ENCODE data around the gene UPF3A.
A peak's percentile ranks its signal among the peaks of the same experiment; 100 is the strongest.

DNA sequence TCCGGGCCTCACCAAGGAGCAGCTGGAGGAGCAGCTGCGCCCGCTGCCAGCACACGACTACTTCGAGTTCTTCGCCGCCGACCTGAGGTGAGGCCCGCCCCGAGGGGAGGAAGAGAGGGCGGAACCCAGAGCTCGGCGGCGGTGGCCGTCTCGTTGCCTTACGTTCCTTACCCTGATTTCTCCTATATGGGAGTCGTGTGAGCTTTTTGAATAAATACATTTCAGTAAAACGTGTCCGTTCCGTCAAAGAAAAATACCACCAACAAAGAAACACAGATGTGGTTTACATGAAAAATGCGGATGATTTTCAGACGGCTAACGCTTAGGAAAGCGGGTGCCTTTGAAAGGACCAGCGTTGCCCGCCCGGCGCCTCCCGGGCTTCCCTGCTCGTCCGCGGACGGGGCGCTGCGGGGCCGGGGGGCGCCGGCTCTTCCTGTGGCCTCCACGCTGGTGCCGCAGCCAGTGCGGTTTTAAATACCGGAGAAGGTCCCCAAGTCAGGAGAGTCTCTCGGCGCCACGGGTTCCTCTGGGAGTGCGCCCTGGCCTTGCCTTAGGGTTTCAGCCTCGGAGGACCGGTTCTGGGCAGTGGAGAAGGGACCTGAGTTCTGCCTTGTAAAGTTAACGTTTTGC, 755 bp downstream of the UPF3A start:
- TF ChIP-seq, protein P1, sequence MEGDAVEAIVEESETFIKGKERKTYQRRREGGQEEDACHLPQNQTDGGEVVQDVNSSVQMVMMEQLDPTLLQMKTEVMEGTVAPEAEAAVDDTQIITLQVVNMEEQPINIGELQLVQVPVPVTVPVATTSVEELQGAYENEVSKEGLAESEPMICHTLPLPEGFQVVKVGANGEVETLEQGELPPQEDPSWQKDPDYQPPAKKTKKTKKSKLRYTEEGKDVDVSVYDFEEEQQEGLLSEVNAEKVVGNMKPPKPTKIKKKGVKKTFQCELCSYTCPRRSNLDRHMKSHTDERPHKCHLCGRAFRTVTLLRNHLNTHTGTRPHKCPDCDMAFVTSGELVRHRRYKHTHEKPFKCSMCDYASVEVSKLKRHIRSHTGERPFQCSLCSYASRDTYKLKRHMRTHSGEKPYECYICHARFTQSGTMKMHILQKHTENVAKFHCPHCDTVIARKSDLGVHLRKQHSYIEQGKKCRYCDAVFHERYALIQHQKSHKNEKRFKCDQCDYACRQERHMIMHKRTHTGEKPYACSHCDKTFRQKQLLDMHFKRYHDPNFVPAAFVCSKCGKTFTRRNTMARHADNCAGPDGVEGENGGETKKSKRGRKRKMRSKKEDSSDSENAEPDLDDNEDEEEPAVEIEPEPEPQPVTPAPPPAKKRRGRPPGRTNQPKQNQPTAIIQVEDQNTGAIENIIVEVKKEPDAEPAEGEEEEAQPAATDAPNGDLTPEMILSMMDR (IDR thresholded peaks at IDR 0.05), result no peak
- peak in 1 of 2 donors; percentile 69 for TF ChIP-seq POLR2A (IDR thresholded peaks at IDR 0.05)
